Measurements from ENCODE around the gene PRKCD.

Gene PRKCD

DNA sequence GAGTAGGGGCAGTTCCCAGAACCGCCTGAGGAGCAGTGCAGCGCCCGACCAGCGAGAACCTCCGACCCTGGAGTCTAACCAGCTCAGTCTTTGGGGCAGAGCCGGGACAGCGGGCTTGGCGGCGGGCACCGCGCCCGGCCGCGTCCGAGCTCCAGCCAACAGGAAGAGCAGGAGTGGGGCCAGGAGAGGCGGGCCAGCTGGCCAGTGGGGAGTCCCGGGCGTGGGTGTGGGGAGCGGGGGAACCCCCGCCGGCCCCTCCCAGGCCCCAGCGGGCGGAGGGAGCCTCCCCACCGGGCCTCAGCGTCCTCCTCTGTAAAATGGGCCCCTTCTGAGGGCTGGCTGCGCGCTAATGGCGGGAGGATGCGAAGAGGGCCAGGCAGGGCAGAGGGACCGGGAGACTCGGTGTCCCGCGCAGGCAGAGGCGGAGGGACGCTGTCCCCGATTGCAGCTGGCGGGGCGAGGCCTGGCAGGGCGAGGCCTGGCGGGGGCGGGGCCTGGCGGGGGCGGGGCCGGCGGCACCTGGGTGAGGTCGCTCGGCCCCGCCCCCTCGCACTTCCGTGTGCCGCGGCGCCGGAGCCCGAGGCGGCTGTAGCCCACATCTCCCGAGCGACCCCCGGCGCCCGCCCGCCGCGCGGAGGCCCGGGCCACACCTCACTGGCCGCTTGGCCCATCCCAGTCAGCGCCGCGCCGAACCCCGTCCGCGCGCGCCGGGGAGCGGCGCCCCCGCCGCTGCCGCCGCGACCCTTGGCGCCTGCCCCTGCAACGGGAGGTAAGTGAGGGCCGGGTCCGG lies at the start of gene PRKCD:
PRKCD (plus strand) TSS at position 550 of the 790 bp plus-strand sequence. CDS start 17,214 bp downstream, outside the sequence.
- DNase-seq: peak; percentile 94 to 98 (median 97)

DNA sequence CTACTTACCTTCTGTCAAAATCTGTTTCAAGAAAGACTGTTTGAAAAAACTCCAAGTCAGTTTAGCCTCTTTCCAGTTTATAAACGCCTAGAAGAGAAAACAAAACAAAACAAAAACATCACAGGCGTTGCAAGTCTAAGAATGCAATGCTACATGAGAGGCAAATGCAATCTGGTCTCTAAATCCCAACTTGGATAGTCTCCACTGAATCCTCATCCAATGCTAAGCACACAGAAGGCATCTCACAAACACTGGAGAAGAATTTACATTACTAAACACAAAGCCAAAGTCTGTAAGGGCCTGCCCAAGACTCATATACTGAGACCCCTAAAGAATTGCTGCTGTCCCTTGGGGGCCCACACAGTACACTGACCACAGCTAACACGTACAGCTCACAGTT lies 49.2 kb upstream of the PRKCD start:
- no peak for DNase-seq

- no peak for DNase-seq
These were observed 47.6 kb upstream of the PRKCD start for GRCh38 chr3:53113293-53114010.

GRCh38 chr3:53114011-53114400 lies 47.0 kb upstream of the PRKCD start:
- DNase-seq: peak; percentile 87 to 93 (median 93)

DNA sequence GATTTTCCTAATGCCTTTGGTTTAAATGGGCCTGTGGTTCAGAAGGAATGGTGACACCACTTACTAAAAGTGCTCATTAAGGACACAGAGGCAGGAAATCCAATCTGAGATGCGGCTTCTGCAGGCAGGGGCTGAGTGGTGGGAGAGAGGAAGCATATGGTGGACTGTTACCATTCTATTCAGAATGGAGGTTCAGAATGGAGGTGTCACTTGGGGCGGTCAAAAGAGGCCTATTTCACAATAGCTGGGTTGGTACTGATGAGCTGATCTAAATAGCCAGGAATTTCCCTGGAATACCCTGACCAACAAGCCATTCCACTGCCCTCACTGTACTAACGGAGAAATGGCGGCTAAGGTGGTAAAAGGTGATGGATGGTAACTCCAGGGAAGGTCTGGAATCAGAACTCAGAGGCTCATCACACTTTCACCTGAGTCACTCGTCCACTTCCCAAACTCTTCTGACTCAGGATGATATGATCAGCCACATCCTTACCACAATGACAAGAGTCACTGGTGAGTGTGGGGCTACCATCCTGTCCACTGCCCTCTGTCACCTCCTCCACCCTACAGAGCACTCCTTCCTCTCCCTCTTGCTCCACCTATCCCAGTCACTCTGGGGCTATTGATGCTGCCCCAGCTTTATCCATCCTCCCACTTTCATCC lies 46.5 kb upstream of the PRKCD start:
- peak; percentile 33 to 59 (median 58) for DNase-seq

GRCh38 chr3:53116956-53117355 lies 44.1 kb upstream of the PRKCD start:
- no peak for DNase-seq

DNA sequence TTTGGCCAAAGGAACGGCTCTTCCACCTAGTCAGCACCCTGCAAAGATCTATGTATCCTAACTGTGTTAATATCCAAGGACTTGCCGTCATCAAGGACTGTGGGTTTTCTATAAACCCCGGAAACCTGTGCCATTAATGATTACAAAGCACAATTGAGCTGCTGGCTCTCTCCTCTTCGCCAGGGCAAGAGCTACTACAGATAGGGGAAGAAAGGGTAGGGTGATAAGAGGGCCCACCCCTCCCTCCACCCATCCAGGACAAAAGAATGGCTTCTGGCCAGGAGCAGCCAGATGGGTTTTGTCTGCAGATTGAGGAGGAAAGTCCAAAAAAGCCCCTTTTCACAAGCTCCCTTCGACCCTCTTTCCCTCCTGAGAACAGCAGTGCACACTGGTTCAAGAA lies 40.7 kb upstream of the PRKCD start:
- DNase-seq: no peak

- no peak for DNase-seq
These were observed 38.6 kb upstream of the PRKCD start for GRCh38 chr3:53122255-53122932.

GRCh38 chr3:53122933-53123305 lies 38.1 kb upstream of the PRKCD start:
- peak; percentile 80 to 88 (median 83) for DNase-seq

- no peak for DNase-seq
These were observed 37.5 kb upstream of the PRKCD start for GRCh38 chr3:53123510-53123909.

- no peak for DNase-seq
These were observed 37.1 kb upstream of the PRKCD start for GRCh38 chr3:53123953-53124352.

- no peak for DNase-seq
These were observed 34.4 kb upstream of the PRKCD start for GRCh38 chr3:53126601-53127000.

DNA sequence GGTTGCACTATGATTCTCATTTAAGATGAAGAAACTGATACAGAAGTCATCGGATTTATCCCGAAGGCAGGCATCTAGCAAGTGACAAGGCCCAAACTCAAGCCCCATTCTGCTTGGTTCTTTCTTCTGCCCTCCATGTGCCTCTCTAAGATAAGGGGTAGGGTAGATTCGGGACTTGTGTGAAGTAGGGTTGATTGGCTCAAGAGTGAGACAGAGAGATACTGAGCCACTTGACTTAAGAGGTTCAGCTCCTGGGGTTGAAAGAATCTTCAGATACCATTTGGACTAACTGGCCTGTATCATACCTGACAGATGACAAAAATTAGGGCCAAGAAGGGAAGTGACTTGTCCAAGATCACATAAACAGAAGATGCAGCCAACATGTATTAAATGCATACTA lies 31.7 kb upstream of the PRKCD start:
- no peak for DNase-seq

DNA sequence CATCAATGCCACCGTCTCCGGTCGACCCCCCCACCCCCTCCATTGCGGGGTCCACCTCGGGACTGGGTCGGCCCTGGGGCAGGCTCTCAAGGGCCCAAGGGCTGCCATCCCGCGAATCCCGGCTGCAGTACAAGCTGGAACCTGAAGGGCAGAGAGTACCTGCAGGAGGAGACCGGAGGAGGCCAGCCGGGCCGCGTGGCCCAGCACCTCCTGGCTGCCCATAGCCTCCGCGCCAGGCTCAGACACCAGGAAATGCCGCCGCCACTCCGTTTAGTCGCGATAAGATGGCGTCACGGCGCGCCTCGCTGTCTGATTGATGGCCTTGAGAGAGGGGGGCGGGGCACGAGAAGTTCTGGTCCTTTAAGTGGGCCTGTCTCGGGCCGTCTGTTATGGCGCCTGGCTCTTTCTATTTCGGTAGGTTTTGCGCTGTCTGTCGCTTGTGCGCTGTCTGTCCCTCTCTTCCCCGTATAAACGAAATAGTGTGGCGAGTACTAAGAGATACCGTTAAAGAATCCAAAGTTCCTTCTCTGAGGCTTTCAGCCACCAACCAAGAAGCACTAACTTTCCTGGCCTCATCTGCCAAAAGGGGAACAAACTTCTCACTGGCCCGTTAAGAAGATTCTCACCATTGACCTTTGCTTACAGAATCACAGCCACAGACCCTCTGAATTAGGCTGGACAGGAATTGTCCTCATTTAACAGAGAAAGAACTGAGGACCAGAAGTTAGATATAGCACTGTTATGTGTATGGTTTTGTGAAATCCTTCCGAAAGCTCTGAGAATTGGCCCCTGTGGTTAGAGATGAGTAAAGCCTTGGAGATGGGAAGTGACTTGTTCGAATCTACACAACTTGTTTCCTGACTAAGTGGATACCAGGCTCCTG lies 30.6 kb upstream of the PRKCD start, which contains the start of gene RFT1:
RFT1 (minus strand) TSS at position 257 of the 883 bp plus-strand sequence; CDS start at position 222, 35 bp downstream.
- DNase-seq: peak; percentile 97 to 99 (median 98)

DNA sequence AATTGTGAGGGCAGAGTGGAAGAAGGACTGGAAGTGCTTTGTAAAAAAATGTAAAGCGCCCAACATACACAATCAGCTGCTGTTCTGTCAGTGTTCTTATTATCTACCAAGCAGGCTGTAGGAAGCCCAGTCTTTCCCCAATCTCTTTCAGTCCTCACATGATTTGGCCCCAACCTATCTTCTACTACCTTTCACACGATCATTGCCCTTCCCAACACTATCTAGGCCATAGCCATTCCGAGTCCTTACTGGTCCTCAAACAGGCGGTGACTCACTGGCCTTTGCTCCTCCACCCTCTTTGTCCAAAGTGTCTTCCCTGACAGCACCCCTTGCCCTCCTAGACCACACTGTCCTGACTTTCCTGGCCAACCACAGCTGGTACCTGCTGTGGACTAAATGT lies 29.9 kb upstream of the PRKCD start:
- no peak for DNase-seq

- peak; percentile 27 to 53 (median 47) for DNase-seq
These were observed 28.7 kb upstream of the PRKCD start for GRCh38 chr3:53132347-53132746.

- peak; percentile 81 to 89 (median 86) for DNase-seq
These were observed 26.3 kb upstream of the PRKCD start for GRCh38 chr3:53134631-53135232.

DNA sequence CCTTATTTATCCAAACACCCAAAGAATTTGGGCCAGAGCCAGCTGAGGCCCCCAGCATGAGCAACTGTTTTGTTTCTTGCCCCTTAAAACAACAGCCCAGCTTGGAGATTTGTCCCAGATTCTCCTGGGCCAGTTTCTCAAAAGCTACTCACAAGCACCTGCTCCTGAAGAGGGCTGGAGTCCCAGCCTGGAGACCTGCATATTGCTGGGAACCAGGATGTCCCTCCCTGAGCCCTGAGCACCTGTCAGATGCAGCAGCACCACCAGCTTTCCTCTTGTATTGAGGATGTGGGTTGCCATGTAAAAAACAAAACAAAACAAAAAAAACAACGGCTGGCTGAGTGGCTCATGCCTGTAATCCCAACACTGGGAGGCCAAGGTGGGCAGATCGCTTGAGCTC lies 23.8 kb upstream of the PRKCD start:
- no peak for DNase-seq

- DNase-seq: peak; percentile 75 to 90 (median 81)
These were observed 23.1 kb upstream of the PRKCD start for GRCh38 chr3:53137835-53138446.

DNA sequence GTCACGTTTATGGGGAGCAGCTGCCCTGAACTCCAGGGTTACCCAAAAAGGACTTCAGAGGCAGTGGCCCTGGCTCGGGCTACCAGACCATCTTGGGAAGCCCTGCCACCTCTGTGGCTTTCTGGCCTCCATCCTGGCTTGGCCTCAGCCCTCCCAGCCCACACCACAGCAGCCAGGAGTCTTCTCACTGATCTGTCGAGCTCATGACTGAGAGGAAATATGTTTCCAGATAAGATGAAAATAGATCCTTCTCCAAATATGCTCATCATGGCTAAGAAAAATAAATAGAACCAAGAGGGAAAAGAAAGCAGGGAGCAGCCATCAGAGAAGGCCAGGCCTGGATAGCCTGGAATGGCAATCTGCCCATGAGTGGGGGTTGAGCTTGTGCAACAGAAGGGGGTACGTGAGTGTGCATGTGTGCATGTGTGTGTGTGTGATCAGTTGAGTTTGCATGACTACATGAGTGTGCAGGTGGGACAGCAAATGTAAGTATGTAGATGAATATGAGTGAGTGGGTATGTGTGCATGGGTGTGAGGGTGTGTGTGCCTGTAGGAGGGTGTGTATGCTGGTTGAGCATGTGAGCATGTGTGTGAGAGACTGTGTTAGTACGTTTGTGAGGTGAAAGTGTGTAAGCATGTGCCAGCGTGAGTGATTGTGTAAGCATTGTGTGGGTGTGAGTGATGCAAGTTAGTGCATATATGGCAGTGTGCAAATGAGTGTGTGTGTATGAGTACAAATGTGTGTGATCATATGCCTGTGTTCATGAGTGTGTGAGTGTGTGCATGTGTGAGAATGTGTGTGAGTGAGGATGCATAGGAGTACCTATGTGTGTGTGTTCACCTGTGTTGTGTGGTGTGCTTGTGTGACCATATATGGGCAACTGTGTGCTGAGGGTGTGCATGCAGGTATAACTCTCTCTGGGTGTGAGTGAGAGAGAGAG lies 20.8 kb upstream of the PRKCD start:
- DNase-seq: no peak
